HG03103 (cell line): ENCODE data around the gene ZNF385C.
"Not testable (repeated sequence)": the region's sequence is repeated elsewhere in the genome, so short reads cannot be mapped to it uniquely, and the experiment has no call there.

Source experiments
- ATAC-seq: cut with Tn5 transposase; IDR thresholded peaks from one replicate; pipeline ENCODE4 v1.9.1; 2021; ENCODE audit warnings: low read depth; ENCODE audit not compliant: unreplicated experiment

ZNF385C gene

GRCh38 chr17:42097691-42098631 is at the start of gene ZNF385C:
ZNF385C (minus strand) TSS chr17:42098473; CDS start chr17:42063056, 35,417 bp downstream.
- no peak for ATAC-seq

- ATAC-seq = no peak
Measured at GRCh38 chr17:42146911-42147607, 48.8 kb upstream of the ZNF385C start.

- ATAC-seq = not testable (repeated sequence)
Measured at GRCh38 chr17:42143138-42143537, 44.9 kb upstream of the ZNF385C start.

GRCh38 chr17:42142371-42142896 is 44.2 kb upstream of the ZNF385C start:
- no peak for ATAC-seq

- no peak for ATAC-seq
Measured at GRCh38 chr17:42141382-42141781, 43.1 kb upstream of the ZNF385C start.

GRCh38 chr17:42140690-42141089 is 42.4 kb upstream of the ZNF385C start:
- ATAC-seq = not testable (repeated sequence)

GRCh38 chr17:42138749-42139492 is 40.6 kb upstream of the ZNF385C start:
- no peak for ATAC-seq

- no peak for ATAC-seq
Measured at GRCh38 chr17:42136654-42137051, 38.4 kb upstream of the ZNF385C start.

GRCh38 chr17:42135664-42136653 is 37.7 kb upstream of the ZNF385C start:
- no peak for ATAC-seq

GRCh38 chr17:42135151-42135550 is 36.9 kb upstream of the ZNF385C start:
- no peak for ATAC-seq

- ATAC-seq = peak; percentile 67
Measured at GRCh38 chr17:42133461-42134041, 35.3 kb upstream of the ZNF385C start.

- ATAC-seq = peak; percentile 11
Measured at GRCh38 chr17:42132941-42133340, 34.7 kb upstream of the ZNF385C start.

GRCh38 chr17:42131981-42132432 is 33.7 kb upstream of the ZNF385C start:
- ATAC-seq = no peak

GRCh38 chr17:42131232-42131631 is 33.0 kb upstream of the ZNF385C start:
- ATAC-seq = no peak

- no peak for ATAC-seq
Measured at GRCh38 chr17:42130310-42130936, 32.1 kb upstream of the ZNF385C start.

- ATAC-seq = no peak
Measured at GRCh38 chr17:42129109-42129837, 31.0 kb upstream of the ZNF385C start.

GRCh38 chr17:42127414-42127813 is 29.1 kb upstream of the ZNF385C start:
- no peak for ATAC-seq

GRCh38 chr17:42126836-42127235 is 28.6 kb upstream of the ZNF385C start:
- ATAC-seq = no peak
